ENCODE data around the gene PTPN23. TPM values are rescaled to one million over a fixed set of nuclear protein-coding genes. Genes with fewer than 3 reads are reported as not detected.

Gene PTPN23
- total and polyA plus RNA-seq, 2 experiments from 2014 or later: 14.3 to 48.8 TPM

DNA sequence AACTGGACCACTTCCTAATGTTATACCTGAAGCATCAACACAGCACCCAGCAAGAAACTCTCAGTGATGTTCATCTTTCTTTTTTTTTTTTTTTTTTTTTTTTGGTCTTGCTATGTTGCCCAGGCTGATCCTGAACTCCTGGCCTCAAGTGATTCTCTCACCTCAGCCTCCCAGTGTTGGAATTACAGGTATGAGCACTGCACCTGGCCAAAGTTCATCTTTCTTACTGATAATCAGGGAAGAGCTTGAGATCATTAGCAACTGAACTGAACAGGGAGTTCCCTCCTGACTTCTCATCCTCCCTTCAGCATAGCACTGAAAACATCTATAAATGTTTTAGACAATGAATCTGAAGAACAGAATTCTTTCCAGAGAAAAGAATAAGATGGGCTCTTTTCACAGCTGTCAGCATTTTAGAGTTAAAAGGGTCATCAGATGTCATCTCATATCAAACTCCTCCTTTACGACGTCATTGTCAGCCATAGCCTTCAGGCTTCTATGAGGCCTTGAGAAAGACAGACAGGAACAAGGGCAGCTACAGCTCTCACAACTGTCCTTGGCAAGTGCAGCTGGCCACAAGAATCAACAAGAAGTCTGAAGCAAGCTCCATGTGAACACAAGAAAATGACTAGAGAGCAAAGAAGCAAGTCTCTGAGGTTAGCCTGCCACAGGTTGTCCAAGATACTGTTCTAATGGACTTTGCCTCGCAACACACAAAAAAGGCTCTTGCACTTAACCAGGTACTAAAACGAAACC is 61.2 kb downstream of the PTPN23 start:
- Histone ChIP-seq H4K20me1 (replicated peaks; ENCODE audit: insufficient read depth) (peaks cover 18% of the 10 kb centered on the region), H3F3A (replicated peaks; ENCODE audit: low read depth) (peaks cover 10% of the 10 kb centered on the region), H3K27ac (ENCODE audit: low read depth) (no peak overlapping the region), H3K36me3 (ENCODE audit: insufficient read depth) (0 out of 2 replicates have a peak, but pooled peaks cover 15% of the 10 kb centered on the region), H3K4me3 (no peak overlapping the region), H3K9me2 (ENCODE audit: insufficient read depth) (no peaks in the 10 kb centered on the region), H2AFZ (no peak overlapping the region), H3K4me2 (no peak overlapping the region), H3K4me1 (ENCODE audit: insufficient read depth) (0 out of 2 replicates have a peak, but pooled peaks cover 8% of the 10 kb centered on the region), H3K27me3 (ENCODE audit: insufficient read depth) (no peaks in the 10 kb centered on the region), H3K79me2 (replicated peaks; ENCODE audit: insufficient read depth) (peaks cover 63% of the 10 kb centered on the region)
- Mint-ChIP-seq H3K4me1 (peaks cover 13% of the 10 kb centered on the region), H3K9me3 (no peaks in the 10 kb centered on the region), H3K27me3 (ENCODE audit: insufficient read depth, low read depth, poor library complexity) (no peaks in the 10 kb centered on the region), H3K27ac (no peak overlapping the region; the same call in 1 of the 2 replicates), H3K4me3 (no peak overlapping the region), H3K36me3 (ENCODE audit: low read depth) (peaks cover 47% of the 10 kb centered on the region)
- no peak for TF ChIP-seq ZNF114 (CRISPR knock-in tag; IDR thresholded peaks at IDR 0.05)
- no peak for TF ChIP-seq EZH2 (IDR thresholded peaks at IDR 0.05; ENCODE audit: low read depth, unreplicated experiment)
- no peak for TF ChIP-seq STAT1 (IDR thresholded peaks at IDR 0.05; ENCODE audit: unreplicated experiment)
- TF ChIP-seq ZNF331 (CRISPR knock-in tag; IDR thresholded peaks at IDR 0.05; ENCODE audit: low read depth): no peak
- TF ChIP-seq NANOG (IDR thresholded peaks at IDR 0.05; ENCODE audit: borderline replicate concordance): no peak
- TF ChIP-seq EZH2phosphoT487 (IDR thresholded peaks at IDR 0.05; ENCODE audit: unreplicated experiment): no peak
- TF ChIP-seq JUNB (IDR thresholded peaks at IDR 0.05; ENCODE audit: unreplicated experiment): no peak
- no peak for TF ChIP-seq POLR2AphosphoS5 (IDR thresholded peaks at IDR 0.05; ENCODE audit: low read depth)
- DNase-seq (ENCODE audit: low spot score): no peak
- ATAC-seq: no peak

DNA sequence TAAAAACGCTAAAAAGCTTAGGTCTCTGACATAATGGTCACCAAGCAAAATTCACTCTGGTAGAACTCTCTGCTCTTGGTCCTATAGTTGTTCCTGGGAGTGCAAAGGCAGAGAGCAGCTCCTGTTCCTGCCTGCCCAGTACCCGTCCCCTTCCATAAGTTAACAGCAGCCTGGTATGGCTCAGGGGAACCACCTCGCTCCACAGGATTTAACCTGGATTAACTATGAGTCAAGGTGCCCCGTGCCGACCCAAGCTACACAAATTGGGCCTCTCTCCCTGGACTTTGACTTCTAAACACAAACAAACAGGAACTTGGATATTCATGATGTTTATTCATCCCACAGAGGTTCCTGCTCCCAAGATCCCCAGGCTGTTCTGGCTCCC is 62.8 kb downstream of the PTPN23 start:
- peak overlapping the region; percentile 78; the same call in 1 of the 2 replicates for H3K27ac ChIP-seq (ENCODE audit: low read depth)
- peaks cover 13% of the 10 kb centered on the region for H3K4me1 Mint-ChIP-seq
- H3K36me3 Mint-ChIP-seq (ENCODE audit: low read depth): peaks cover 45% of the 10 kb centered on the region
- H2AFZ ChIP-seq: no peak overlapping the region
- DNase-seq (ENCODE audit: low spot score): no peak
- peaks cover 10% of the 10 kb centered on the region for H3F3A ChIP-seq (replicated peaks; ENCODE audit: low read depth)
- H3K4me3 ChIP-seq: no peak overlapping the region
- H3K9me2 ChIP-seq (ENCODE audit: insufficient read depth): no peaks in the 10 kb centered on the region
- ATAC-seq: peak; percentile 64
- H3K36me3 ChIP-seq (ENCODE audit: insufficient read depth): 0 out of 2 replicates have a peak, but pooled peaks cover 11% of the 10 kb centered on the region
- peaks cover 79% of the 10 kb centered on the region for H3K79me2 ChIP-seq (replicated peaks; ENCODE audit: insufficient read depth)
- H3K4me2 ChIP-seq: no peak overlapping the region
- H3K4me3 Mint-ChIP-seq: no peak overlapping the region; the same call in 2 of the 3 replicates
- H3K27me3 ChIP-seq (ENCODE audit: insufficient read depth): no peaks in the 10 kb centered on the region
- H3K9me3 Mint-ChIP-seq: 0 out of 3 replicates have a peak, but pooled peaks cover 5% of the 10 kb centered on the region
- H3K4me1 ChIP-seq (ENCODE audit: insufficient read depth): 0 out of 2 replicates have a peak, but pooled peaks cover 8% of the 10 kb centered on the region
- no peaks in the 10 kb centered on the region for H3K27me3 Mint-ChIP-seq (ENCODE audit: insufficient read depth, low read depth, poor library complexity)
- peaks cover 18% of the 10 kb centered on the region for H4K20me1 ChIP-seq (replicated peaks; ENCODE audit: insufficient read depth)
- peak overlapping the region; percentile 83 for H3K27ac Mint-ChIP-seq
- no peak for TF ChIP-seq JUNB (IDR thresholded peaks at IDR 0.05; ENCODE audit: unreplicated experiment)
- TF ChIP-seq CREB1 (CRISPR knock-in tag; IDR thresholded peaks at IDR 0.05; ENCODE audit: low read depth): no peak
- TF ChIP-seq, protein P1, sequence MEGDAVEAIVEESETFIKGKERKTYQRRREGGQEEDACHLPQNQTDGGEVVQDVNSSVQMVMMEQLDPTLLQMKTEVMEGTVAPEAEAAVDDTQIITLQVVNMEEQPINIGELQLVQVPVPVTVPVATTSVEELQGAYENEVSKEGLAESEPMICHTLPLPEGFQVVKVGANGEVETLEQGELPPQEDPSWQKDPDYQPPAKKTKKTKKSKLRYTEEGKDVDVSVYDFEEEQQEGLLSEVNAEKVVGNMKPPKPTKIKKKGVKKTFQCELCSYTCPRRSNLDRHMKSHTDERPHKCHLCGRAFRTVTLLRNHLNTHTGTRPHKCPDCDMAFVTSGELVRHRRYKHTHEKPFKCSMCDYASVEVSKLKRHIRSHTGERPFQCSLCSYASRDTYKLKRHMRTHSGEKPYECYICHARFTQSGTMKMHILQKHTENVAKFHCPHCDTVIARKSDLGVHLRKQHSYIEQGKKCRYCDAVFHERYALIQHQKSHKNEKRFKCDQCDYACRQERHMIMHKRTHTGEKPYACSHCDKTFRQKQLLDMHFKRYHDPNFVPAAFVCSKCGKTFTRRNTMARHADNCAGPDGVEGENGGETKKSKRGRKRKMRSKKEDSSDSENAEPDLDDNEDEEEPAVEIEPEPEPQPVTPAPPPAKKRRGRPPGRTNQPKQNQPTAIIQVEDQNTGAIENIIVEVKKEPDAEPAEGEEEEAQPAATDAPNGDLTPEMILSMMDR (conservative IDR thresholded peaks at IDR 0.05; ENCODE audit: low read depth in 2 of 2): no peak
- TF ChIP-seq ZNF331 (CRISPR knock-in tag; IDR thresholded peaks at IDR 0.05; ENCODE audit: low read depth): no peak
- TF ChIP-seq POLR2AphosphoS5 (IDR thresholded peaks at IDR 0.05; ENCODE audit: low read depth): no peak
- TF ChIP-seq, protein P2, sequence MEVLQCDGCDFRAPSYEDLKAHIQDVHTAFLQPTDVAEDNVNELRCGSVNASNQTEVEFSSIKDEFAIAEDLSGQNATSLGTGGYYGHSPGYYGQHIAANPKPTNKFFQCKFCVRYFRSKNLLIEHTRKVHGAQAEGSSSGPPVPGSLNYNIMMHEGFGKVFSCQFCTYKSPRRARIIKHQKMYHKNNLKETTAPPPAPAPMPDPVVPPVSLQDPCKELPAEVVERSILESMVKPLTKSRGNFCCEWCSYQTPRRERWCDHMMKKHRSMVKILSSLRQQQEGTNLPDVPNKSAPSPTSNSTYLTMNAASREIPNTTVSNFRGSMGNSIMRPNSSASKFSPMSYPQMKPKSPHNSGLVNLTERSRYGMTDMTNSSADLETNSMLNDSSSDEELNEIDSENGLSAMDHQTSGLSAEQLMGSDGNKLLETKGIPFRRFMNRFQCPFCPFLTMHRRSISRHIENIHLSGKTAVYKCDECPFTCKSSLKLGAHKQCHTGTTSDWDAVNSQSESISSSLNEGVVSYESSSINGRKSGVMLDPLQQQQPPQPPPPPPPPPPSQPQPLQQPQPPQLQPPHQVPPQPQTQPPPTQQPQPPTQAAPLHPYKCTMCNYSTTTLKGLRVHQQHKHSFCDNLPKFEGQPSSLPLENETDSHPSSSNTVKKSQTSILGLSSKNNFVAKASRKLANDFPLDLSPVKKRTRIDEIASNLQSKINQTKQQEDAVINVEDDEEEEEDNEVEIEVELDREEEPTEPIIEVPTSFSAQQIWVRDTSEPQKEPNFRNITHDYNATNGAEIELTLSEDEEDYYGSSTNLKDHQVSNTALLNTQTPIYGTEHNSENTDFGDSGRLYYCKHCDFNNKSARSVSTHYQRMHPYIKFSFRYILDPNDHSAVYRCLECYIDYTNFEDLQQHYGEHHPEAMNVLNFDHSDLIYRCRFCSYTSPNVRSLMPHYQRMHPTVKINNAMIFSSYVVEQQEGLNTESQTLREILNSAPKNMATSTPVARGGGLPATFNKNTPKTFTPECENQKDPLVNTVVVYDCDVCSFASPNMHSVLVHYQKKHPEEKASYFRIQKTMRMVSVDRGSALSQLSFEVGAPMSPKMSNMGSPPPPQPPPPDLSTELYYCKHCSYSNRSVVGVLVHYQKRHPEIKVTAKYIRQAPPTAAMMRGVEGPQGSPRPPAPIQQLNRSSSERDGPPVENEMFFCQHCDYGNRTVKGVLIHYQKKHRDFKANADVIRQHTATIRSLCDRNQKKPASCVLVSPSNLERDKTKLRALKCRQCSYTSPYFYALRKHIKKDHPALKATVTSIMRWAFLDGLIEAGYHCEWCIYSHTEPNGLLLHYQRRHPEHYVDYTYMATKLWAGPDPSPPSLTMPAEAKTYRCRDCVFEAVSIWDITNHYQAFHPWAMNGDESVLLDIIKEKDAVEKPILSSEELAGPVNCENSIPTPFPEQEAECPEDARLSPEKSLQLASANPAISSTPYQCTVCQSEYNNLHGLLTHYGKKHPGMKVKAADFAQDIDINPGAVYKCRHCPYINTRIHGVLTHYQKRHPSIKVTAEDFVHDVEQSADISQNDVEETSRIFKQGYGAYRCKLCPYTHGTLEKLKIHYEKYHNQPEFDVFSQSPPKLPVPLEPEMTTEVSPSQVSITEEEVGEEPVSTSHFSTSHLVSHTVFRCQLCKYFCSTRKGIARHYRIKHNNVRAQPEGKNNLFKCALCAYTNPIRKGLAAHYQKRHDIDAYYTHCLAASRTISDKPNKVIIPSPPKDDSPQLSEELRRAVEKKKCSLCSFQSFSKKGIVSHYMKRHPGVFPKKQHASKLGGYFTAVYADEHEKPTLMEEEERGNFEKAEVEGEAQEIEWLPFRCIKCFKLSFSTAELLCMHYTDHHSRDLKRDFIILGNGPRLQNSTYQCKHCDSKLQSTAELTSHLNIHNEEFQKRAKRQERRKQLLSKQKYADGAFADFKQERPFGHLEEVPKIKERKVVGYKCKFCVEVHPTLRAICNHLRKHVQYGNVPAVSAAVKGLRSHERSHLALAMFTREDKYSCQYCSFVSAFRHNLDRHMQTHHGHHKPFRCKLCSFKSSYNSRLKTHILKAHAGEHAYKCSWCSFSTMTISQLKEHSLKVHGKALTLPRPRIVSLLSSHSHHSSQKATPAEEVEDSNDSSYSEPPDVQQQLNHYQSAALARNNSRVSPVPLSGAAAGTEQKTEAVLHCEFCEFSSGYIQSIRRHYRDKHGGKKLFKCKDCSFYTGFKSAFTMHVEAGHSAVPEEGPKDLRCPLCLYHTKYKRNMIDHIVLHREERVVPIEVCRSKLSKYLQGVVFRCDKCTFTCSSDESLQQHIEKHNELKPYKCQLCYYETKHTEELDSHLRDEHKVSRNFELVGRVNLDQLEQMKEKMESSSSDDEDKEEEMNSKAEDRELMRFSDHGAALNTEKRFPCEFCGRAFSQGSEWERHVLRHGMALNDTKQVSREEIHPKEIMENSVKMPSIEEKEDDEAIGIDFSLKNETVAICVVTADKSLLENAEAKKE (CRISPR knock-in tag; IDR thresholded peaks at IDR 0.05): no peak
- TF ChIP-seq STAT1 (IDR thresholded peaks at IDR 0.05; ENCODE audit: unreplicated experiment): no peak
- TF ChIP-seq, protein P3, sequence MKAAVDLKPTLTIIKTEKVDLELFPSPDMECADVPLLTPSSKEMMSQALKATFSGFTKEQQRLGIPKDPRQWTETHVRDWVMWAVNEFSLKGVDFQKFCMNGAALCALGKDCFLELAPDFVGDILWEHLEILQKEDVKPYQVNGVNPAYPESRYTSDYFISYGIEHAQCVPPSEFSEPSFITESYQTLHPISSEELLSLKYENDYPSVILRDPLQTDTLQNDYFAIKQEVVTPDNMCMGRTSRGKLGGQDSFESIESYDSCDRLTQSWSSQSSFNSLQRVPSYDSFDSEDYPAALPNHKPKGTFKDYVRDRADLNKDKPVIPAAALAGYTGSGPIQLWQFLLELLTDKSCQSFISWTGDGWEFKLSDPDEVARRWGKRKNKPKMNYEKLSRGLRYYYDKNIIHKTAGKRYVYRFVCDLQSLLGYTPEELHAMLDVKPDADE (IDR thresholded peaks at IDR 0.05): no peak
- TF ChIP-seq EZH2phosphoT487 (IDR thresholded peaks at IDR 0.05; ENCODE audit: unreplicated experiment): no peak

All from GM23338 (cell line).